GM11168 (cell line): Measurements from ENCODE around the gene AGAP1.

Experiments used
- in situ Hi-C: fragments of 300-500 bp; cut with MboI; formaldehyde crosslinking; loops from one replicate; pipeline ENCODE4 v1.12.0; 2022; ENCODE audit warnings: low sequenced_read_pairs; ENCODE audit not compliant: unreplicated experiment

The AGAP1 gene

GRCh38 chr2:235806986-235807750 lies 313.3 kb downstream of the AGAP1 start:
- in situ Hi-C loops = no loop called here

- in situ Hi-C loops = no loop called here
These were observed 314.5 kb downstream of the AGAP1 start for GRCh38 chr2:235808366-235808765.

DNA sequence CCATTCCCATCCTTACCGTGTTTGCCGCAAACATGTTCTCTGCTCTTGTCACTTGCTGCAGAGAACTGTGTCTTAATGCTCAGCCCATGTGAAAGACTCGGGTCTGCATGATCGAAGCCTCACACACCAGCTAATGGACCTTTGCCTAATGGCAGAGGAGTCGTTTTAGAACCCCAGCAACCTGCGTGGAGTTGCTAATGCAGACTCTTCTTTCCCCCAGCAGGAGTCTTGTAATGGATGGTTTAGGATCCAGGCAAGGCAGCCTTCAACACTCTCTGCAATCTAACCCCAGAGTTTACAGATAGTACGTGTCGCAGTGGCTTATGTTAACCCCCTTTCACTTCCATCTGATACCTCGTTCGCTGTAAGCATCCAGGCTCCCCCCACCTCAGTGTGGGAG lies 316.4 kb downstream of the AGAP1 start:
- in situ Hi-C loops = no loop called here

DNA sequence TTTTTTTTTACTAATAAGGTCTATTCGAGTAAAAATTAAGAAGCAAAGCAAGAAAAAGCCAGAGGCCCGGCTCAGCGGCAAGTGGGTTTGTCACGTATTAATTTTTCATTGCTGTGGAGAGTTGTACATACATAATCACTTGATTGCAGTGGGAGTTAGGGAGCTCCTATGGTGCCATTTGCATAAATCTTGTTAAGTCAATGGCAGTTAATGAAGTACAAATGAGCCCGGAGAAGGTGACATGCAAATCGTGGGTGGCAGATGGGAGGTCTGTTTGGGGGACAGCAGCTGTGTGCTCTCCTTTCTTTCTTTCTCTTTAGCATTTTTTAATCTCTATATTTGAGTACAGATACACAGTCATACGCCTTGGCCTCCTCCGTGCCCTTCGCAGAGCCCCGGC lies 317.0 kb downstream of the AGAP1 start:
- in situ Hi-C loops = no loop called here

- in situ Hi-C loops = no loop called here
These were observed 317.8 kb downstream of the AGAP1 start for GRCh38 chr2:235811446-235812184.

DNA sequence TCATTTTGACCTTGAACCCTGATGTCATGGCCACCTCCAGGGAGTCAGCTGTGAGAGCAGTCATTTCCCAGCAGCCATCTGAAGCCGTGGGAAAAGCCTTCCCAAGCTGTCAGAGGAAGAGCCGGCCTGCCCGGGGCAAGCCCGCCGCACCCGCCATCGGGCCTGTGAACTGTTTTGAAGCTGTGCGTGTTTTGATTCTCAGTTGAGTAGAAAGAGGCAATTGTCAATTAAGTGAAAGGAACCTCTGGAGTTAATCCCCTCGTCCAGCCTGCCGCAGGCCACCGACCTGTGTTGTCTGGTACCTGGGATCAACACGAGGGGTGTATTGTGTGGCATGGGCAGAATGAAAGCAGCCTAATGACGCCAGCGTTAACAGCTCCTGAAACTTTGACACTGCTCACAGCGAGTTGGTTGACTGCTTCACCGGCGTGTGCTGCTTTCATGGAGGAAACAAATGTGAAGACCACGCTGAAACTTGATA lies 318.4 kb downstream of the AGAP1 start:
- in situ Hi-C loops = no loop called here

GRCh38 chr2:235813398-235813797 lies 319.6 kb downstream of the AGAP1 start:
- in situ Hi-C loops = no loop called here

DNA sequence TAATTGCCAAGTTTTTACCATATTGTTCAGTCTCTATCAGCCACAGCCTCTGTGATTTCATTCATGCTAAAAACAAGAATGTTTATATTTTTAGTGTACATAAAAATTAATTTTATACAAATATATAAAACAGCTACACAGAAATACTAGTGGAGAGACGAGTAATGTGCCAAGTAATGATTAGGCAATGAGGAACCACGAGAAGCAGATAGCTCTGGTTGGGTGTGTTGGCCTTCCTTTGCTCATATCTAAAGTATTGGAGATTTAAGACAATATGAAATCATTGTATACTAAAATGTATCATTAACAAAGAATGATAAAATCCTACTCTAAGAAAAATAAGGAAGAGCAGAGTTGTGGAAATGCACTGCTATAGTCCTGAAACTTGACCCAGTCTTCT lies 326.7 kb downstream of the AGAP1 start:
- in situ Hi-C loops = no loop called here

DNA sequence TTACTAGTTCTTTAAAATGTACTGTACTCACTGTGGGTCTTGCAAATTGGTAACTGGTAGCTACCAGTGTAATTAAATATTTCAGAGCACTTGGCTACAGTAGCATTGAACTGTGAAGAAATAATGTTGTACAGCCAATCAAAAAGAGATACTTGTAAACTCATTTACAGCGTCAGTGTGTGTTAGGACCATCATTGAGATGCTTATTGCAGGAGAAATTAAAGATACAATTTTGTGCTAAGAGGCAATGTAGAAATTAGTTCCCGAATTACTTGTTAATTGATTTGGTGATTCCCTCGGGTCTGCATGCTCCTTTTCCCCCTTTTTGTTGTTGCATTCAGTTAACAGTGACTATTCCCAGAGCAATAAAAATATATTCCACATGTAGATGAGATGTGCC lies 330.5 kb downstream of the AGAP1 start:
- in situ Hi-C loops = no loop called here

- in situ Hi-C loops = no loop called here
These were observed 332.1 kb downstream of the AGAP1 start for GRCh38 chr2:235825946-235826345.

DNA sequence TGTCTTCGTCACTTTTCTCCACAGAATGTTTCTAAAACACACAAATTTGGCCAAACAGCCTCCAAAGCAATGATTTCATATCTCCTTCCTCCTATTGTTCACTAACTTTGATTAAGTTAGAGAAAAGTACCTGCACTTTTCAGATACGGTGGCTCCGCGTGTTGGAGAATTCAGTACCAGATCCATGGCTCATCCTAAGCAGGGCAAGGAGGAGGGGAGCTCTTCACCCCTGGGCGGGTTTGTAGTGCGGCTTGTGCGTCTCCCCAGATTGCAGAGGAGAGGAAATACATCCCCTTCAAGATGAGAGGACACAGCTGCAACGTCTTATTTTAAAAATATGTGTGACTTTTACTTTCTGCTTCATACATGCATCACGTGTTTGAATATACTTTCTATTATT lies 333.0 kb downstream of the AGAP1 start:
- in situ Hi-C loops = no loop called here

GRCh38 chr2:235827585-235827992 lies 333.7 kb downstream of the AGAP1 start:
- in situ Hi-C loops = no loop called here

- in situ Hi-C loops = loop anchor here (5.0 kb wide), 1 partner anchor 62 kb away; no protein-coding TSS in a partner anchor
These were observed 335.9 kb downstream of the AGAP1 start for GRCh38 chr2:235829726-235830125.

- in situ Hi-C loops = loop anchor here (5.0 kb wide), 1 partner anchor 64 kb away; no protein-coding TSS in a partner anchor
These were observed 337.9 kb downstream of the AGAP1 start for GRCh38 chr2:235831755-235832154.

DNA sequence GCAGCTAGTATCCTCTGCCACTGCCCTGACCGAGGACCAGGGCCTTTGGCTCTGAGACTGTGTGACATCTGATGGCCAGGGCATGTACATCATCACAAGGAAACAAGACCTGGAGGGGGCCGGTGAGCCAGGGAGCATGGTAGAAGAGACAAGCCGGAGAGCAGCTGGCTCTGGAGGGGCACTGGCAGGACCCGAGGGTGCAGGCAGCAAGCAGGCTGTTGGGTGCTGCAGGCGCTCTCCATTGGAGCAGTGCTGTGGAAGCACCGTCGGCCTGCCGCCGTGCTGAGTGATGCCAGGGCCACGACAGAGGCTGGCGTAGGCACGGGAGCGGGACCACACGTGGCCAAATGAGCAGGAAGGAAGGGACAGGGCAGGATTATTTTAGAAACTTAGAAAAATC lies 339.1 kb downstream of the AGAP1 start:
- in situ Hi-C loops = loop anchor here (5.0 kb wide), 1 partner anchor 66 kb away; no protein-coding TSS in a partner anchor

DNA sequence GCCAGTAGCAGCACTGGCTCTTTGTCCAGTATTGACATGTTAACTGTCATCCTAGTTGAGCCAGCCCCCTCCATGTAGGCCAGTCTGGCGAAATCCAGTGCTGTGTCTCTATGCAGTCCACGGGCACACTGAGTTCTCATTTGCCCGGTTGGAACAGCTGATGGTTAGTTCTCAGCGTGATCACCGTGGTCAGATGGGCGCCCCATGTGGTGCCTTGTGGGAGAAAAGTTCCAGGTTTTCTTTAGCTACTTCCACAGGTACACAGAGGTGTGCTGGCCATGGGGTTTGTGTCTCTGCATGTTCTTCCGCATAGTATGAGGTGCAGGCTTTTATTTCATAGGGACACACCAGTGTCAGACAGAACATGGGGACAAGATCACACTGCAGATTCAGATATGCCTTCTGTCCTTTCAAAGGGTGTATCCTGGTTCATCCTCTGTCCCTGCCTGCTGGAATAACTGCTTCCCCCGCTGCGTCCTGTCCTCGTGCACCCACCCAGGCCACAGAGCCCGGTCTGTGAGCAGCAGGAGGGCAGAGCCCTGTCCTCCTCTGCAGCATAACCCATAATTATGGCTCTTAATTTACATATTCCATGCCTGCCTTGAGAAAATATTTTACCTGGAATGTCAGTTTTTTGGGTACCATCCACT lies 340.3 kb downstream of the AGAP1 start:
- in situ Hi-C loops = loop anchor here (5.0 kb wide), 1 partner anchor 67 kb away; no protein-coding TSS in a partner anchor

DNA sequence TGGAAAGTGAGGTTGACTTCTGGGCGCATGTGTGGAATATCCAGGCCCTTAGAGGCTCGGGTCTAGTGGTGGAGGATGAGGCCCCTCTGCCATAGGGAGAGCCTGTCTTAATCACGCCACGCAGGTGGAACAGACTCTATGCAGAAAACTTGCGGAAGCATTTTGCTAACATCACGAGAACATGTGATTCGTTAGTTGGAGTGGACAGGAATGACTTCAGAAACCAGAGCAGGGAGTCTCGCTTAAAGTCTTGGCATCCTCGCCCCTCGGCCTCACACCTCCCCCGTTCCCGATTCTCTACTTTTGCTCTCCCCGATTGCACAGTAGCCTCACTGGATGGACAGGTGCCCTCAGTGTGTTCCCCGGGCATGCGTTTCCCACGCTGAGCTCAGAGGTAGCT lies 340.9 kb downstream of the AGAP1 start:
- in situ Hi-C loops = loop anchor here (5.0 kb wide), 1 partner anchor 67 kb away; no protein-coding TSS in a partner anchor

- in situ Hi-C loops = no loop called here
These were observed 342.0 kb downstream of the AGAP1 start for GRCh38 chr2:235835810-235836209.

DNA sequence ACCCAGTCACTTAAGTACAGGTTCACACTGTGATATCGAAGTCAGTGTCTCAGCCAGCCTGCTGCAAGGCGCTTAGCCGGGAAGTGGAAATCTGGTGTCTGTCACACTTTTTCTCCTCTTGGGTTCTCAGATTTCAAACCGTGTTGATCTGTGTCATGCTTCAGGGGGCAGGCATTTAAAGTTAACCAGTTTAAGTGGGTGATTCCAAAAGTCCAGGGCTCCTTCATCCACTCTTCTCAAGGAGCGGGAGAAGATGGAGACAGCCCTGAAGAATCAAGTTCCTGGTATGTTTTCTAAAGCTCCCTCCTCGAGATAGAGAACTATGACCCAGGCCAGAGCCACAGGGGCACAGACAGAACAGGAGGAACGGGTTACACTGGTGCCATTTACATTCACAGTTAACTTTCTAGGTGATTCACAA lies 342.7 kb downstream of the AGAP1 start:
- in situ Hi-C loops = no loop called here

DNA sequence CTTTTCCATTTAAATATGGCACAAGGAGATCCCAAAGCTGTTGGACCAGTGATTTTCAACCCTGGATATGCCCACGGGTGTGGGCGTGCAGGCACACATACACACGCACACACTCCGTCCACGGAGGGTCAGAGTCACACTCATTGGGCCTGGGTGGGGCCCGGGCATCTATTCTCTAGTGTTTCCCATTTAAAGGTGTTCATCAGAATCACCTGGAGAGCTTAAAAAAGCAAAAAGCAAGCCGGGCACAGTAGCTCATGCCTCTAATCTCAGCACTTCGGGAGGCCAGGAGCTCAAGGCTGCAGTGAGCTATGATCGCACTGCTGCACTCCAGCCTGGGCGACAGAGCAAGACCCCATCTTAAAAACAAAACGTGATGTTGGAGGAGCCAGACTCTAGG lies 345.4 kb downstream of the AGAP1 start:
- in situ Hi-C loops = no loop called here

- in situ Hi-C loops = no loop called here
These were observed 346.1 kb downstream of the AGAP1 start for GRCh38 chr2:235839974-235840373.
